G401.6 (cell line): ENCODE results near the gene PDS5B.
"Not testable (repeated sequence)": the region's sequence is repeated elsewhere in the genome, so short reads cannot be mapped to it uniquely, and the experiment has no call there.

Experiments
- FAIRE-seq: peaks from 2 replicates; lab custom pipeline; 2012; peaks lifted over from hg19 to GRCh38; lab: Jason Lieb, UNC

The PDS5B gene

GRCh38 chr13:32586080-32586900, at the start of gene PDS5B:
PDS5B (plus strand) TSS chr13:32586452; CDS start chr13:32648773, 62,321 bp downstream.
- no peak for FAIRE-seq

GRCh38 chr13:32537580-32538142, 48.6 kb upstream of the PDS5B start:
- FAIRE-seq: no peak

GRCh38 chr13:32538143-32538620, 48.1 kb upstream of the PDS5B start:
- no peak for FAIRE-seq

GRCh38 chr13:32538621-32539246, 47.5 kb upstream of the PDS5B start, which contains the start of gene N4BP2L2:
N4BP2L2 (minus strand) TSS chr13:32538795; CDS start chr13:32537027, 1,768 bp downstream.
- peak; percentile 99 for FAIRE-seq

GRCh38 chr13:32542221-32542620, 44.0 kb upstream of the PDS5B start:
- no peak for FAIRE-seq

- FAIRE-seq: no peak
Observed at GRCh38 chr13:32545083-32545482, 41.2 kb upstream of the PDS5B start.

- FAIRE-seq: no peak
Observed at GRCh38 chr13:32548837-32549236, 37.4 kb upstream of the PDS5B start.

GRCh38 chr13:32549788-32550187, 36.5 kb upstream of the PDS5B start:
- FAIRE-seq: no peak

- no peak for FAIRE-seq
Observed at GRCh38 chr13:32553720-32554119, 32.5 kb upstream of the PDS5B start.

- no peak for FAIRE-seq
Observed at GRCh38 chr13:32555613-32556012, 30.6 kb upstream of the PDS5B start.

- FAIRE-seq: not testable (repeated sequence)
Observed at GRCh38 chr13:32560842-32561241, 25.4 kb upstream of the PDS5B start.

- not testable (repeated sequence) for FAIRE-seq
Observed at GRCh38 chr13:32575687-32576086, 10.6 kb upstream of the PDS5B start.

GRCh38 chr13:32577032-32577431, 9.2 kb upstream of the PDS5B start:
- no peak for FAIRE-seq

- FAIRE-seq: peak; percentile 93
Observed at GRCh38 chr13:32581177-32581786, 5.0 kb upstream of the PDS5B start.

- FAIRE-seq: no peak
Observed at GRCh38 chr13:32582281-32582680, 4.0 kb upstream of the PDS5B start.

GRCh38 chr13:32582991-32583390, 3.3 kb upstream of the PDS5B start:
- no peak for FAIRE-seq

- FAIRE-seq: no peak
Observed at GRCh38 chr13:32585550-32586079, 637 bp upstream of the PDS5B start.

- no peak for FAIRE-seq
Observed at GRCh38 chr13:32587011-32587810, 959 bp downstream of the PDS5B start.

GRCh38 chr13:32587811-32588170, 1.5 kb downstream of the PDS5B start:
- FAIRE-seq: no peak

- FAIRE-seq: no peak
Observed at GRCh38 chr13:32588736-32589135, 2.5 kb downstream of the PDS5B start.

GRCh38 chr13:32589471-32589870, 3.2 kb downstream of the PDS5B start:
- no peak for FAIRE-seq

GRCh38 chr13:32590266-32590665, 4.0 kb downstream of the PDS5B start:
- no peak for FAIRE-seq
